ENCODE results near the gene LRCH4.
"Not testable (repeated sequence)": the region's sequence is repeated elsewhere in the genome, so short reads cannot be mapped to it uniquely, and the experiment has no call there.

- TF ChIP-seq POLR2A (IDR thresholded peaks at IDR 0.05; ENCODE audit: low read length); GATA1 (IDR thresholded peaks at IDR 0.05; ENCODE audit: low read depth, low read length): not testable (repeated sequence)
Observed at GRCh38 chr7:100528108-100528866, 57.6 kb downstream of the LRCH4 start.
